Epithelial cell of prostate (primary cell): ENCODE data around the gene GOLGA6L10.
"Not testable (repeated sequence)": the region's sequence is repeated elsewhere in the genome, so short reads cannot be mapped to it uniquely, and the experiment has no call there.

ENCODE experiments used
- DNase-seq: peaks from one replicate; pipeline ENCODE4 v3.0.0-alpha.2; 2011; ENCODE audit warnings: low read depth, low spot score
- H3K27ac ChIP-seq: fragments of 450-650 bp; 2 replicates; pipeline ENCODE4 v1.5.1; 2017; ENCODE audit warnings: mild to moderate bottlenecking

GOLGA6L10 gene

DNA sequence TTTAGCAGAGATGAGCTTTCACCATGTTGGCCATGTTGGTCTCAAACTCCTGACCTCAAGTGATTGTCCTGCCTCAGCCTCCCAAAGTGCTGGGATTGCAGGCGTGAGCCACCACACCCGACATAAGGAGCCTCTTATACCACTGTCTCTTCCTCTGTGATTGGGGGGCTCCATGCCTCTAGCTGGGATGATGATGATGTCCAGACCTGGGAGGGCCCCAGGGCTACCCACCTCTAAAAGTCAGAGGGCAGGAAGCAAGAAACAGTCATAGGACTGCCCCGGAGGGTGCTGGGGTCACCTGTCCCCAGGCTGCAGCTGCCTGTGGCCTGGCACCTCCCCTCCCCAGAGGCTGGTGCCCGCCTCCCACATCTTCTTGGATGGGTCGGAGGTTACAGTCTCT is 5.4 kb downstream of the GOLGA6L10 start:
- not testable (repeated sequence) for DNase-seq, H3K27ac ChIP-seq

DNA sequence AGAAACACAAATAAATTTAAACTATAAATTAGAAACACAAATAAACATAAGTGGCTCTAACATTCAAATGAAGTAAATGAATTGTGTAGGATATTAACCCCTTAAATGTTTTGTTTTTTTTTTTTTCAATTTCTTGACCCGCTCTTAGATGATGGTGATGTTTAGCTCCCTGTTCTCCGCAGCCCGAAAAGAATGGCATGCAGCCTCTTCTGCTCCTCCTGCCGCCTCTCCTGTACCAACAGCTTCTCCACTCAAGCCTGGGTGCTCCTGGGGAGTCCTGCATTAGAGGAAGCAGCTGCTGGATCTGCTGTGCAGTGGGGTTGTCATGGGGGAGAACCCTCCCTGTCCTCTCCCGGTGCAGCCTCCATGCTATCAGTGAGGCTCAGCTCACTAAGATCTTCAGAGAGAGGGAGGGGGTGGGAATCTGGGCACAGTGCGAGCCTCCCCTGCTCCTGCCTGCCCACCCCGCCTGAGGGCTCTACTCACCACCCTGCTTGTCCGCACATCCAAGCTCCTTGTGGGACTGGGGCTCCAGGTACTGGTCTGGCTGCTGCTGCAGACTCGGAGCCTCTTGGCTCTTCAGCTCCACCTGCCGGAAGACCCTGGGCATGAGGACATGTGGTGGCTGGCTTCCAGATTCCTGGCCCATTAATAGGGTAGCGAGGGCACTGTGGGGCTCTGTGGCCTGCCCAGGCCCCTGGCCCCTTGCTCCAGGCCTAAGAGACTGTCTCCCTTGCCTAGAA is 6.5 kb downstream of the GOLGA6L10 start:
- H3K27ac ChIP-seq, DNase-seq: not testable (repeated sequence)

DNA sequence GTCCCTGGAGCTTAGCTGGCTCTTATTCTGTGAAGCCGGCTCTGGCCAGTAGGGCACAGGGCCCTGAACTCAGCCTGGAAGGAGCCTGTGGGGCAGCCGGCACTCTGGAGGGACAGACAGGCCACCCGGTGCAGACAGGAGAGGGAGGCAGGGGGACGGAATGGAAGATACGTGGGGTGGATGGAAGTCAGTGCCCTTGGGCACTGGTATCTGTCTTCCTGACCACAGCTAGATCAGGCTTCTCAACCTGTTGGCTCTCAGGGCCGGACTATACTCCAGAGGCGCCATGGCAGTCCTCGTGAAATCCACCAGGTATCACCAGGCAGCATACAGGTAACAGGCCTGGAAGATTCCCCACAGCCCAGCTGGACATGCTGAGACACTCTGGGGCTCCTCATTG is 10.7 kb downstream of the GOLGA6L10 start:
- DNase-seq, H3K27ac ChIP-seq: not testable (repeated sequence)

DNA sequence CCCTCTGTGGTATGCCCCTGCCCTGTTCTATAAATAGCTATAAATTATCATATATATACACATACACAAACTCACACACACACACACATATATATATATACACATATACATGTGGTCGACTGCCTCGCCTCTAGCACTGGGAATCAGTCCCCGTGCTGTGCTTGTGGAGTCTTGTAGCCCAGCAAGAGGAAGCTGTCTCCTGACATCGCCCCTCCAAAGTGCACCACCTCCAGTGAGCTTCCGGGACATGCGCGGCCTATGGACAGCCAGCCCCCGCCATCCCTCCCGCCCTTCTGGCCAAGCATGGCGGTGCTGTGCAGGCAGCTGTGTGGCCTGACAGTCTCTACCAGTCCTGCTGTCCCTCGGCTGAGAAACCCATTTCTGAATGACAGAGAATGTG is 11.2 kb downstream of the GOLGA6L10 start:
- not testable (repeated sequence) for H3K27ac ChIP-seq, DNase-seq

DNA sequence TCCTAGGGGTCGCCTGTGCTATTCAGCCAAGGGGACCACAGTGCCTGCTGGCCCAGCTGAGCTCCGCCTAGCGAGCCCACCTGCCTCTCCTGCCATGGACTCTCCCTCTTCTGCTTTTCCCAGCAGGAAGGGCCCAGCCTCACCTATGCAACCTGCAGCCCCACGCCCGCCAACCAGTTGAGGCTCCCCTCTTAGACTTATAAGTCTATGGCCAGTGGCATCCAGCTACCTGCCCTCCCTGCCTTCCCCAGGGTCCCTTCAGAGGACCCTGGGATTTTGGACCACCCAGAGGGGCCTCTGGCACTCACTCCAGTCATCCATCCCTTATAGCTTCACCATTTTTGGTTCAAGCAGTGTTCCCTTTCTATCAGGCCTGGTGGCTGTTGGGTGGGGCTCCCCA is 12.2 kb downstream of the GOLGA6L10 start:
- not testable (repeated sequence) for DNase-seq, H3K27ac ChIP-seq

DNA sequence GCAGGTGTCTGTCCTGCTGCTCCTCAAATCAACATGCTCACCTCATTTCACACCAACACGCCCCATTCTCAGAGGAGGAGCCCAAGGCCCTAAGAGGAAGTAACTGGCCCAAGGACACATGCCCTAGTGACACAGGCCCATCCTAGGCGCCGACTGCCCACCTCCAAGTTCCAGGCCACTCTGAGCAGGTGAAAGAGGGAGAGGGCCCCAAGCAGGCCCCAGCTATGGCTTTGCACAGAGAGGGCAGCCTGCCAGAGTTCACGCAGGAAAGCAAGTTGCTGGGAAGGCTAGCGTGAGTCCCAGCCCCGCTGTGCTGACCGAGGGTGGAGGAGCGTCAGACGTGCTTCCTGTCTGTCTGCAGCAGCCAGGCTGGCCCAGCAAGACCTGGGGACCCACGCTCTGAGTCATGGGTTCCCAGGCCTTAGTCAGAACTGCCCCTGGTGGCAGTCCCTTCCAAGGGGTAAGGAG is 13.1 kb downstream of the GOLGA6L10 start:
- H3K27ac ChIP-seq, DNase-seq: not testable (repeated sequence)

DNA sequence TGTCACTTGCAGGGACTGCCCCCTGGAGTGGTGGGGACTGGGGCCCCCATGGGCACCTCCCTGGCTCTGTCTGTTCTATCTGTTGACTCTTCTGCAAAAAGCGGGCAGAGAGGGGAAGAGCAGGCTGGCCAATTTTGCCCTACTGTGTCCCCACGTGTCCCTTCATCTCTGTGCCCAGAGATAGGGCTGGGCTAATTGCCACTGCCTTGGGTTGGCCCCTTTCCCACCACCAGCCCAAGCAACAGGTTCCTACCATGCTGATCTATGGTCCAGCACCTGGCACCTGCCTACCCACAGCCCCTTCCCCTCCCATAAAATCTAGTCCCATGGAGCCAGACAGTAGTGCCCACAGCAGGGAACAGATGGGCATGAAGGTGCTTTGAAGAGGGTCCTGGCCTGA is 14.3 kb downstream of the GOLGA6L10 start:
- not testable (repeated sequence) for H3K27ac ChIP-seq, DNase-seq

DNA sequence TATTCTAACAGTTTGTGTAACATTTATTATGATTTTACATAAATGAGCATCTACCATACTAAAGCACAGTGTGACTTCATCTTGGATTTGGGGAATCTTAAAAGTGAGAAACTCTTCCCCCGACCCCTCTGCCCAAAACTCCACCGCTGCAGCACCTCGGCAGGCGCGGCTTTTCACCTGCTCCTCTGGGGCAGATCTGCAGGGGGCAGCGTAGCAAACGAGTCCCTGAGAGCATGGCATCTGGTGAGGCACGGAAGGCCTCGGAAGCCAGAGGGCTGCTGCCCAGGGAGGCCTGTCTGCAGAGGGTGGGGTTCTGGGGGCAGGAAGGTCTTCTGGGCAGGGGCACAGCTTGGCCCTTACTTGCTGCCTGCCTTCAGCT is 14.7 kb downstream of the GOLGA6L10 start:
- not testable (repeated sequence) for DNase-seq

DNA sequence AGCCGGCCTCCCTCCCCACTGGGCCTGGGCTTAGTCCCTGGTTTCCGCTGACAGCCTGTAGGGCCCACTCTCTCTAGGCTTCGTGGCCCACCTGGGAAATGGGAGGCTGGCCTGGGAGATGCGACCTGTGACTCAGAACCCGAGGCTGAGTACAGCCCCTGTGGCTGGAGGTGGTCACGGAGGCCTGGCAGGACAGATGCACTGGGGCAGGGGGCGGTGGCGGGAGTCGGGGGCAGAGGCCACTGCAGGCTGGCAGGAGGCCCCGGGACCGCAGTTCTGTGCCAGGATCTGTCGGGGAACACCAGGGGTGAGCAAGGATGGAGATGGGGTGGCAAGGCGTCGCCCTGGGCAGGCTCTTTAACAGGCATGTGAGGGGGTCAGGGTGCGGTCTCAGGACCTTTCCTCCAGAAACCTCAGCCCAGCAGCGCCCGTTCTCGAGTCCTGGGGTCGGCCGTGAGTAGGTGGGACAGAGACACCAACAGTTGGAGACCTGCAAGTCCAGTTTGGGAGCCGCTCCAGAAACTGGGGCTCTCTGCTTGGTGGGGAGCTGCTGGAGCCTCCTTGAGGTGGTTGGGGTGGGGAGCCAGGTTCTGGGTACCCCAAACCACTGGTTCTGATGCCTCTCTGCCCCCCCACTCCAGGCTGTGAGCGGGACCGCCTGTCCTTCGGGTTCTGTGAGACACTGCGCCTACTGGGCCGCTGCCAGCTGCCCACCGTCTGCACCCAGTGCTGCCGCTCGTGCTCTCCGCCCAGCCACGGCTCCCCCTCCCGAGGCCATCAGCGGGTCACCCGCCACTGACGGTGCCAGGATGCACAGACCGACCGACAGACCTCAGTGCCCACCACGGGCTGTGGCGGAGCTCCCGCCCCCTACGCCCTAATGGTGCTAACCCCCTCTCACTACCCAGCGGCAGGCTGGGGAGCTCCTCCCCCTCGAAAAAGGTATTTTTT is 15.4 kb downstream of the GOLGA6L10 start:
- DNase-seq, H3K27ac ChIP-seq: not testable (repeated sequence)

More for the DNA sequence above, 14.7 kb downstream of the GOLGA6L10 start:
- H3K27ac ChIP-seq: not testable (repeated sequence)

DNA sequence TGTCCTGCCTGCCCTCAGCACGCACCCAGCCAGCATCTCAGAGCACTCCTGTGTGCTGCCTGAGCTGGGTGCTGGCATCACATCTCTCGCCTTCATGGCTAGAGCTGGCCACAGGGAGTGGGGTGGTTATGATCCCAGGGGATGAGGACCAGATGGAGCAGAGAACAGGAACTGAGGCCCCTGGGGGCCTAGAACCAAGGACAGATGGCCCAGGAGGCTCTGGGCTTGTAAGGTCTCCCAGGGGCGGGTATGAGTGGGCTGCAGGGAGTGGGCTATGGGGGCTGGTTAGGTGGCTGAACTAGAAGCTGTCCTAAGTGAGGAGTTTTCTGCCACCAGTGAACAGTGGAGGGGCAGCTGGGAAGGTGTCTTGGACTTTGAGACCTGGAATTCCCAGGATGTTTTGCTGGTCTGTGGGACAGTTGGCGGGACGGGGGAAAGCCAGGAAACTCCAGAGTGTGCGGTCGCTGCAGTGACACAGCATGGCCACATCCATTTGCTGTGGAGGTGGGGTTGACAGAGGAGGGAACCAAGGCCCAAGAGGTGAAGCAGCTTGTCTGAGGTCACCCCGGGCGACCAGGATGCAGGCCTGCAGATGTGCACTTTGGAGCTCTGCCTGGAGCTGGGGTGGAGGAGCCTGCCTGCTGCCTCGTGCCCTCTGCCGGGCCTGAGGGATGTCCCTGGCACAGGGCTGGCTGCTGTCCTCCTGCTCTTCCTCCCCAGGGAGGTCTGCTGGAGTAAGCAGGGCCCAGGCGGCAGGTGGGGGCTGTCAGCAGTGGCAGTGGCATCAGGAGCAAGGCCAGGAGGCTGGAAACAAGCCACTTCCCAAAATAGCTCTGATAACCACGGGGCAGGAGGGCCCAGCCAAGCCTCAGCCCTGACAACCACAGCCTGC is 16.3 kb downstream of the GOLGA6L10 start:
- H3K27ac ChIP-seq, DNase-seq: not testable (repeated sequence)

DNA sequence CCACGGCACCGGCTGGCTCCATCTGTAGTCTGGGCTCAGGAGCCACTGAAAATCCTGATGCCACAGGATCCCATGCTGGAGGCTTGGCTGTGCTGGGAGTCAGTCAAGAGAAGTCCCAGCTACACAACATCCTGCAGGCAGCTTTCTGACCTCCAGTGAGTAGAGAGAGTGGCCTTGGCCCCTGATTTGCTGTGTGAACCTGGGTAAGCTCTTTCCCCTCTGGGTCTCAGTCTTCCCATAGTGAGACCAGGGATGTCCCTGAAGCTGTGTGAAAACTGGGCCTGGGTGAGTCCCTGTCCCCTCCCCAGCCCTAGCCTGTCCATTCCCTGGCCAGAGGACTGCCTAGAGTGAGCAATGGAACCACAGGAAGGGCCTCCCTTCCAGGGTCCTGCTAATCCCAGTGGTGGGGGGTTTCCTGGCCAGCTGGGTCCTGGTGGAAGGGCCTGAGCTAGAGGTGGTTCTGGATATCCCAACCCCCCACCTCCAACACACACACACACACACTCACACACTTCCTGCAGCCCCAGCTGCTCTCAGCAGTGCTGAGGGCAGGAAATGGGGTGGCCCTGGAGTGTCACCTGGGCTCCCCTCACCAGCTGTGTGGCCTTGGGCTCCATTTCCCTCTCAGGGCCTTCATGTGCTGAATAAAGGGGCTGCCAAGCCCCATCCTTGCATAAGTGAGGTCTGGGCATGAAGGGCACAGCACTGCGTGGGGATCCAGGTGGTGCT is 17.5 kb downstream of the GOLGA6L10 start:
- H3K27ac ChIP-seq, DNase-seq: not testable (repeated sequence)

DNA sequence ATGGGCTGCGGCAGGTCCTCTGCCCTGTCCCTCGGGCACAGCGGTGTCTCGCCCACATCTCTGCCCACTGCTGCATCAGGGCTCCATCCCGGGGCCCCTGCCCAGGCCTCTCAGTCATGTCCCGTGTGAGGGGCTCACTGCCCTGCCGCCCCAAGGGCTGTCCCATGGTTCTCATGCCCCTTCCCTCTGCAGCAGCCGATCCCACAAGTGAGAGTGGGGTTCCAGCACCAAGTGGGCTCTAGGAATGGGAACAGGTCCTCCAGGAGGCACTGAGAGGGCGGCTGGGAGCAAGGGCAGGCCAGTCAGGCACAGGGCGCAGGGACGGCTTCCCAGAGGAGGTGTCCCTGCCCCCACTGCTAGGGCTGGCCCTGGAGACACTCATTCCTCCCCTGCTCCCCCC is 18.4 kb downstream of the GOLGA6L10 start:
- H3K27ac ChIP-seq, DNase-seq: not testable (repeated sequence)

DNA sequence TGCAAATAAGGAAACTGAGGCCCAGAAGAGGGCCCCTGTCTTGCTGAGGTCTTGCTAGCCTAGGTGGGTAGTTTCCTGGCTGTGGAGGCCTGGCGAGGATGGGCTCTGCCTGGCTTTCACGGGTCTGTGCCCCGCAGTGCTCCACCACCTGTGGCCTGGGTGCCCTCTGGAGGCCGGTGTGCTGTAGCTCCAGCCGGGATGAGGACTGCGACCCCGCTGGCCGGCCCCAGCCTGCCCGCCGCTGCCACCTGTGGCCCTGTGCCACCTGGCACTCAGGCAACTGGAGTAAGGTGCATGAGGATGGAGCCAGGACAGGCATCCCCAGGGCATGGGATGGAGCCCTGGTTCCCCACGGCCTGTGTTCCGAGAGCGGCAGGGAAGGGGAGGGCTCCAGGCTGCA is 20.2 kb downstream of the GOLGA6L10 start:
- not testable (repeated sequence) for H3K27ac ChIP-seq, DNase-seq

DNA sequence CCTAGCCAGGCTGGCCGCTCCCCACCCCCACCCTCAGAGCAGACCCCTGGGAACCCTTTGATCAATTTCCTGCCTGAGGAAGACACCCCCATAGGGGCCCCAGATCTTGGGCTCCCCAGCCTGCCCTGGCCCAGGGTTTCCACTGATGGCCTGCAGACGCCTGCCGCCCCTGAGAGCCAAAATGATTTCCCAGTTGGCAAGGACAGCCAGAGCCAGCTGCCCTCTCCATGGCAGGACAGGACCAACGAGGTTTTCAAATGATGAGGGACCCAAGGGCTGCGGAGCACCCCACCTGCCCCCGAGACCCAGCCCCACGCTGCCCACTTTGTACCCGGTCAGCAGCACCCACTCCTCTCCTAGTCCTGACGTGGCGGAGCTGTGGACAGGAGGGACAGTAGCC is 21.9 kb downstream of the GOLGA6L10 start:
- DNase-seq, H3K27ac ChIP-seq: not testable (repeated sequence)

DNA sequence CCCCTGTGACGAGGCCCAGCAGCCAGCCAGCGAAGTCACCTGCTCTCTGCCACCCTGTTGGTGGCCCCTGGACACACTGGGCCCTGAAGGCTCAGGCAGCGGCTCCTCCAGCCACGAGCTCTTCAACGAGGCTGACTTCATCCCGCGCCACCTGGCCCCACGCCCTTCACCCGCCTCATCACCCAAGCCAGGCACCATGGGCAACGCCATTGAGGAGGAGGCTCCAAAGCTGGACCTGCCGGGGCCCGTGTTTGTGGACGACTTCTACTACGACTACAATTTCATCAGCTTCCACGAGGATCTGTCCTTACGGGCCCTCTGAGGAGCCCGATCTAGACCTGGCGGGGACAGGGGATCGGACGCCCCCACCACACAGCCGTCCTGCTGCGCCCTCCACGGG is 22.4 kb downstream of the GOLGA6L10 start:
- DNase-seq, H3K27ac ChIP-seq: not testable (repeated sequence)

DNA sequence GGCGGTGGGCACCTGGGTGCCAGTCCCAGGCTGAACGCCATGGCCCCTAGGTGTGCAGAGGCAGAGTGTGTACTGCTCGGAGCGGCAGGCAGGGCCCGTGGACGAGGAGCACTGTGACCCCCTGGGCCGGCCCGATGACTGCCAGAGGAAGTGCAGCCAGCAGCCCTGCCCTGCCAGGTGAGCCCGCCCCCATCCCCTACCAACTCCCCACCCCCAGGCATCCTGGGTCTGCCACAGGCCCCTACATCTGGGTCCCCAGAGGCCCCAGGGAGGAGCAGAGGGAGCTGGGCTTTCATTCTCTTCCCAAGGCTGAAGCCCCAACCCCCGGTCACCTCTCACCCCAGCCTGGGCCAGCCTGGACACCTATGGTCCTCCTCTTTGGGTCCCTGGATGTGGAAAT is 23.6 kb downstream of the GOLGA6L10 start:
- H3K27ac ChIP-seq, DNase-seq: not testable (repeated sequence)

DNA sequence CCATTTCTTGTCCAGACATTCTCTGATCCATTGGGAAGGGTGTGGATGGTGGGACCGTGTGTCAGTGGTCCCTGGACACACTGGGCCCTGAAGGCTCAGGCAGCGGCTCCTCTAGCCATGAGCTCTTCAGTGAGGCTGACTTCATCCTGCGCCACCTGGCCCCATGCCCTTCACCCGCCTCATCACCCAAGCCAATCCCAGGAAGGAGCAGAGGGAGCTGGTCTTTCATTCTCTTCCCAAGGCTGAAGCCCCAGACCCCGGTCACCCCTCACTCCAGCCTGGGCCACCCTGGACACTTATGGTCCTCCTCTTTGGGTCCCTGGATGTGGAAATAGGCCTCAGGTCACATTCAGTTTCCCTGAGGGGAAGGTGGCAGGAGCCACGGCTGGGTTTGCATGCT is 24.4 kb downstream of the GOLGA6L10 start:
- H3K27ac ChIP-seq, DNase-seq: not testable (repeated sequence)

DNA sequence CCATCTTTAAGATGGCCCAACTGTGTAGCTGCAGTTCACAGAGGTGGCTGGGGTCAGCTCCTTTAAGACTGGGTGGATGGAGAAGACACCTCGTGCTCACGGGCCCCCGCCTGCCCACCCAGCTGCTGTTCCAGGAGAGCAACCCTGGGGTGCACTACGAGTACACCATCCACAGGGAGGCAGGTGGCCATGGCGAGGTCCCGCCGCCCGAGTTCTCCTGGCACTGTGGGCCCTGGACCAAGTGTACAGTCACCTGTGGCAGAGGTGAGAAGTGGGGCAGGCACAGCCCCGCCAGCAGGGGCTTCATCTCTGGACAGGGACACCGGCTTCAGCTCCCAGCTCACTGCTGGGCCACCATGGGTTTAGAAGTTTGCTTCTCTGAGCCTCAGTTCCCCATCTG is 26.8 kb downstream of the GOLGA6L10 start:
- H3K27ac ChIP-seq, DNase-seq: not testable (repeated sequence)

DNA sequence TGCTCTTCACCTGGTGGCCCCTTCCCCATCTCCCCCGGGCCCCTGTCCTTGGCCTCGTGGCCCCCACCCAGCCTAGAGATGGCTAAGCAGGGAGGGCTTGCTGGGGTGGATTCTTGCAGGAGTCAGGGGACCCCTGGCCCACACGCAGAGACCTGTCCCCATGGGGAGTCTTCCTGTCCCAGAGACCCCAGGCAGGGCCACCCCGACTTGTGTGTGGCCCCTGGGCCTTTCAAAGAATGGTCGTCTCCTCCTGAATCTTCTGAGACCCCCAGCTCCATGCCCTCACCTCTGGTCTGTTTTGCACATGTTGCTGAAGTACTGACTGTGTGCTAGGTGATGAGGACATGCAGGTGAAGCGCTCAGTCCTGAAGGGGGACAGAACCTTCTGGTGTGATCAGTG is 28.4 kb downstream of the GOLGA6L10 start:
- not testable (repeated sequence) for DNase-seq, H3K27ac ChIP-seq
